K562 (cell line): ENCODE measurements around the gene FOLR2. TPM values are rescaled to one million over a fixed set of nuclear protein-coding genes. Genes with fewer than 3 reads are reported as not detected.
A peak's percentile ranks its signal among the peaks of the same experiment; 100 is the strongest.

Experiments used
- CBX1 ChIP-seq: sonication (generic); IDR thresholded peaks from 2 replicates; pipeline ENCODE4 v1.6.1; 2016; ENCODE audit warnings: antibody characterized with exemption, low read depth, mild to moderate bottlenecking
- CHD7 ChIP-seq: fragments of 200-600 bp; sonication (generic); IDR thresholded peaks from one replicate; pipeline ENCODE4 v1.6.1; 2012; ENCODE audit warnings: mild to moderate bottlenecking, low read depth, low read length, inconsistent platforms
- HEY1 ChIP-seq: fragments of 250-450 bp; sonication (Bioruptor Pico); IDR thresholded peaks from 2 replicates; pipeline ENCODE4 v1.5.0; 2020; ENCODE audit warnings: mild to moderate bottlenecking, moderate library complexity, borderline replicate concordance
- HMGN3 ChIP-seq: IDR thresholded peaks from 2 replicates; pipeline ENCODE4 v1.6.1; 2011; ENCODE audit warnings: borderline replicate concordance, low read depth, mild to moderate bottlenecking, mixed read lengths, low read length; ENCODE audit not compliant: insufficient read length; ENCODE audit errors: extremely low read depth
- MIER1 ChIP-seq: fragments of 450-650 bp; IDR thresholded peaks from 2 replicates; pipeline ENCODE4 v1.6.1; 2016; ENCODE audit warnings: antibody characterized with exemption, mild to moderate bottlenecking, low read depth
- MXI1 ChIP-seq: IDR thresholded peaks from 2 replicates; pipeline ENCODE4 v1.6.1; 2011; ENCODE audit warnings: low read depth, mild to moderate bottlenecking, improper control_type of control experiment, low read length
- PTBP1 ChIP-seq: fragments of 200-400 bp; formaldehyde crosslinking; IDR thresholded peaks from 2 replicates; pipeline ENCODE4 v1.6.1; 2017; ENCODE audit warnings: low read depth, low read length
- SLC30A9 ChIP-seq: fragments of 250-450 bp; sonication (Bioruptor Pico); IDR thresholded peaks from 2 replicates; pipeline ENCODE4 v1.8.0; 2022; ENCODE audit warnings: mild to moderate bottlenecking, moderate library complexity
- SRSF1 ChIP-seq: fragments of 200-400 bp; formaldehyde crosslinking; IDR thresholded peaks from 2 replicates; pipeline ENCODE4 v1.6.1; 2017; ENCODE audit warnings: mild to moderate bottlenecking, low read depth, low read length, moderate library complexity
- ZNF639 ChIP-seq, 2 experiments: fragments of 200-800 bp in 1 of 2; sonication (Bioruptor generic) in 1 of 2; sonication (generic) in 1 of 2; formaldehyde crosslinking in 1 of 2; IDR thresholded peaks in 1 of 2; conservative IDR thresholded peaks in 1 of 2; 2 replicates each; pipeline versions ENCODE4 v1.5.0 to v1.6.1; 2016 to 2020; ENCODE audit warnings: missing compliant biosample characterization in 1 of 2, missing genetic modification characterization in 1 of 2, missing genetic modification reagents in 1 of 2
- ZSCAN29 ChIP-seq: fragments of 450-650 bp; IDR thresholded peaks from 2 replicates; pipeline ENCODE4 v1.6.1; 2017
- polyA plus RNA-seq, 8 experiments: library from polyadenylated mRNA; depleted of rRNA in 4 of 8; stranded (reverse) in 5 of 8; unstranded in 3 of 8; fragments of >200 nt; fragmentation: Nextera tagmentation in 2 of 8; fragmentation: Illumina TruSeq in 1 of 8; extraction: Ambion mirVana in 2 of 8; extraction: Trizol in 1 of 8; gene quantifications; 2 replicates each; pipeline versions ENCODE4 v1.2.1 to v1.2.3, GENCODE V29; 2011 to 2014; ENCODE audit warnings: inconsistent platforms in 1 of 8, missing spikeins in 1 of 8
- total RNA-seq, 7 experiments: library from RNA; depleted of rRNA in 6 of 7; stranded (reverse); fragments of >200 nt in 6 of 7; fragmentation: Illumina TruSeq in 2 of 7; extraction: Trizol in 2 of 7; gene quantifications; 2 replicates each; pipeline versions ENCODE4 v1.2.1 to v1.2.3, GENCODE V29; 2011 to 2021; ENCODE audit warnings: low replicate concordance in 1 of 7
- TF ChIP-seq, protein P1 (sequence below): fragments of 250-450 bp; sonication (Bioruptor Pico); IDR thresholded peaks from 2 replicates; pipeline ENCODE4 v1.5.0; 2021; ENCODE audit warnings: mild to moderate bottlenecking, borderline replicate concordance

The FOLR2 gene
- total and polyA plus RNA-seq, 9 of the 15 experiments (the other 6 are each of a cell fraction or from before 2014, with no cell fraction given): 0.27 TPM; not detected in 8

GRCh38 chr11:72222907-72223614, 6.5 kb downstream of the FOLR2 start (continued):
- TF ChIP-seq, protein P1, sequence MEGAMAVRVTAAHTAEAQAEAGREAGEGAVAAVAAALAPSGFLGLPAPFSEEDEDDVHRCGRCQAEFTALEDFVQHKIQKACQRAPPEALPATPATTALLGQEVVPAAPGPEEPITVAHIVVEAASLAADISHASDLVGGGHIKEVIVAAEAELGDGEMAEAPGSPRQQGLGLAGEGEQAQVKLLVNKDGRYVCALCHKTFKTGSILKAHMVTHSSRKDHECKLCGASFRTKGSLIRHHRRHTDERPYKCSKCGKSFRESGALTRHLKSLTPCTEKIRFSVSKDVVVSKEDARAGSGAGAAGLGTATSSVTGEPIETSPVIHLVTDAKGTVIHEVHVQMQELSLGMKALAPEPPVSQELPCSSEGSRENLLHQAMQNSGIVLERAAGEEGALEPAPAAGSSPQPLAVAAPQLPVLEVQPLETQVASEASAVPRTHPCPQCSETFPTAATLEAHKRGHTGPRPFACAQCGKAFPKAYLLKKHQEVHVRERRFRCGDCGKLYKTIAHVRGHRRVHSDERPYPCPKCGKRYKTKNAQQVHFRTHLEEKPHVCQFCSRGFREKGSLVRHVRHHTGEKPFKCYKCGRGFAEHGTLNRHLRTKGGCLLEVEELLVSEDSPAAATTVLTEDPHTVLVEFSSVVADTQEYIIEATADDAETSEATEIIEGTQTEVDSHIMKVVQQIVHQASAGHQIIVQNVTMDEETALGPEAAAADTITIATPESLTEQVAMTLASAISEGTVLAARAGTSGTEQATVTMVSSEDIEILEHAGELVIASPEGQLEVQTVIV: no peak
- TF ChIP-seq HEY1 (CRISPR knock-in tag) (no peak), MIER1 (no peak), HMGN3 (peak; percentile 89), ZSCAN29 (no peak), SRSF1 (no peak), ZNF639 (CRISPR knock-in tag; conservative IDR thresholded peaks at IDR 0.05 in 1 of 2, IDR thresholded peaks at IDR 0.05 in 1 of 2) (no peak), SLC30A9 (CRISPR knock-in tag) (no peak), CBX1 (peak; percentile 11; the same call in 1 of the 2 replicates), MXI1 (no peak), PTBP1 (no peak), CHD7 (no peak)
